ENCODE data around the gene GAN.

DNA sequence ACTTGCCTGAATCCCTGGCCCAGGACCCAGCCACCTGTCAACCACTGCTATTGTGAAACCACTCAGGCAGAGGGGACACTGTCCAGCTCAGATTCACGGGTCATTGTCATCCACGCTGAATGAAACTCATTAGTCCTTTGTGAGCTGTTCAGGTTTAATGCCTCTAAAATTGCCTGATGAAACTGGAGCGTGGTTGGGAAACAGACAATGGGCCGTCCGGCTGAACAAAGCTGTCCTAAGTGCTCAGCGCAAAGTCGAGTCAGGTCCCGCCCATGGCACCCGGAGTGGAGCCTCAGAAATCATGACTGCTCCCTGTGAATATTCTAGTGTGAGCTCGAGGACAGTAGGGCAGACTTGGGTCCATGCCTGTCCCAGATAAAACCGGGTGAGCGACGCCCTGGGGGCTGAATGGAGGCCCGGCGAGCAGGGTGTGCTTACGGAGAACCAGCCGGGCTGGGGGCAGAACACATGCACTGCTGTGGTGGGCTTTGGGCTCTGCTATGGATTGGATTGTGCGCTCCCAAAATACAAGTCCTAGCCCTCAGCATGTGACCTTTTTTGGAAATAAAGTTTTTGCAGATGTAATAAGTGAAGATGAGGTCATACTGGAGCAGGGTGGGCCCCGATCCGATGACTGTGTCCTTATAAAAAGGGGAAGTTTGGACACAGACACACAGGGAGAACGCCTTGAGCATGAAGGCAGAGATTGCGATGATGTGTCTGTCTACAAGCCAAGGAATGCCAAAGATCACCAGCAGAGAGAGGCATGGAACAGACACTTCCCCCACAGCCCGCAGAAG, 117.0 kb downstream of the GAN start:
- TF ChIP-seq, protein P1, sequence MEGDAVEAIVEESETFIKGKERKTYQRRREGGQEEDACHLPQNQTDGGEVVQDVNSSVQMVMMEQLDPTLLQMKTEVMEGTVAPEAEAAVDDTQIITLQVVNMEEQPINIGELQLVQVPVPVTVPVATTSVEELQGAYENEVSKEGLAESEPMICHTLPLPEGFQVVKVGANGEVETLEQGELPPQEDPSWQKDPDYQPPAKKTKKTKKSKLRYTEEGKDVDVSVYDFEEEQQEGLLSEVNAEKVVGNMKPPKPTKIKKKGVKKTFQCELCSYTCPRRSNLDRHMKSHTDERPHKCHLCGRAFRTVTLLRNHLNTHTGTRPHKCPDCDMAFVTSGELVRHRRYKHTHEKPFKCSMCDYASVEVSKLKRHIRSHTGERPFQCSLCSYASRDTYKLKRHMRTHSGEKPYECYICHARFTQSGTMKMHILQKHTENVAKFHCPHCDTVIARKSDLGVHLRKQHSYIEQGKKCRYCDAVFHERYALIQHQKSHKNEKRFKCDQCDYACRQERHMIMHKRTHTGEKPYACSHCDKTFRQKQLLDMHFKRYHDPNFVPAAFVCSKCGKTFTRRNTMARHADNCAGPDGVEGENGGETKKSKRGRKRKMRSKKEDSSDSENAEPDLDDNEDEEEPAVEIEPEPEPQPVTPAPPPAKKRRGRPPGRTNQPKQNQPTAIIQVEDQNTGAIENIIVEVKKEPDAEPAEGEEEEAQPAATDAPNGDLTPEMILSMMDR (IDR thresholded peaks at IDR 0.05), result no peak
- no peak for TF ChIP-seq POLR2A (IDR thresholded peaks at IDR 0.05)
- no peak for TF ChIP-seq EP300 (IDR thresholded peaks at IDR 0.05; ENCODE audit: low read depth)

All from transverse colon (tissue), 3 donors.